IMR-90 (cell line): ENCODE data around the gene CLIC4. TPM values are rescaled to one million over a fixed set of nuclear protein-coding genes. Genes with fewer than 3 reads are reported as not detected.

Experiments
- ATAC-seq: fragments of 200-7000 bp; cut with Tn5 transposase; 2 replicates; pipeline ENCODE4 v1.9.1; 2020; ENCODE audit warnings: low read depth, mild to moderate bottlenecking, moderate library complexity
- BruUV-seq: library from RNA; stranded (reverse); fragments of 400-500 nt; replicated peaks from 2 replicates; lab custom pipeline; 2021; lab: Mats Ljungman, UMichigan
- CTCF ChIA-PET: fragments of 300-600 bp; formaldehyde crosslinking; extraction: SDS; loops from one replicate; lab custom pipeline; 2021; ENCODE audit warnings: antibody characterized with exemption; lab: Yijun Ruan, JAX
- POLR2A ChIA-PET: fragments of 300-600 bp; sonication (Branson Sonifier 250); formaldehyde crosslinking; loops from one replicate; lab custom pipeline; 2022; ENCODE audit warnings: antibody characterized with exemption; ENCODE audit not compliant: unreplicated experiment; lab: Charles Lee
- DNase-seq: peaks from one replicate; pipeline ENCODE4 v3.0.0; 2013
- H2AFZ ChIP-seq: replicated peaks from 2 replicates; pipeline ENCODE3; 2013; ENCODE audit warnings: low read length, mild to moderate bottlenecking; ENCODE audit not compliant: poor library complexity
- H2AK5ac ChIP-seq: 2 replicates; pipeline ENCODE4 v1.6.1; 2013; ENCODE audit warnings: low read depth, low read length, inconsistent platforms
- H2AK9ac ChIP-seq: replicated peaks from 2 replicates; pipeline ENCODE3; 2013; ENCODE audit warnings: mild to moderate bottlenecking, low read depth, low read length, moderate library complexity; ENCODE audit not compliant: poor library complexity
- H2BK120ac ChIP-seq: 2 replicates; pipeline ENCODE4 v1.6.1; 2013; ENCODE audit warnings: low read depth, low read length, inconsistent platforms
- H2BK15ac ChIP-seq: 3 replicates; pipeline ENCODE4 v1.6.1; 2013; ENCODE audit warnings: low read depth, low read length, inconsistent platforms
- H2BK20ac ChIP-seq: 2 replicates; pipeline ENCODE4 v1.6.1; 2013; ENCODE audit warnings: low read depth, mild to moderate bottlenecking, inconsistent platforms, low read length, moderate library complexity
- H2BK5ac ChIP-seq: 2 replicates; pipeline ENCODE4 v1.6.1; 2013; ENCODE audit warnings: mild to moderate bottlenecking, low read depth, low read length, inconsistent platforms; ENCODE audit not compliant: poor library complexity, severe bottlenecking
- H3K14ac ChIP-seq: replicated peaks from 2 replicates; pipeline ENCODE4 v1.6.1; 2013; ENCODE audit warnings: low read depth, low read length, inconsistent platforms
- H3K18ac ChIP-seq: 2 replicates; pipeline ENCODE4 v1.6.1; 2013; ENCODE audit warnings: low read depth, low read length, control low read depth
- H3K23ac ChIP-seq: 2 replicates; pipeline ENCODE4 v1.6.1; 2013; ENCODE audit warnings: low read depth, low read length, inconsistent platforms
- H3K27ac ChIP-seq: 2 replicates; pipeline ENCODE4 v1.5.1; 2013; ENCODE audit warnings: mild to moderate bottlenecking, control low read depth, low read length; ENCODE audit not compliant: insufficient read depth
- H3K27me3 ChIP-seq: 2 replicates; pipeline ENCODE4 v1.6.1; 2013; ENCODE audit warnings: low read length; ENCODE audit not compliant: control insufficient read depth, insufficient read depth
- H3K36me3 ChIP-seq: 2 replicates; pipeline ENCODE4 v1.6.1; 2013; ENCODE audit warnings: low read length, mixed read lengths; ENCODE audit not compliant: control insufficient read depth, insufficient read depth
- H3K4ac ChIP-seq: 2 replicates; pipeline ENCODE4 v1.6.1; 2013; ENCODE audit warnings: low read depth, low read length, inconsistent platforms
- H3K4me1 ChIP-seq: 2 replicates; pipeline ENCODE4 v1.6.1; 2013; ENCODE audit warnings: low read length, mixed read lengths; ENCODE audit not compliant: control insufficient read depth, insufficient read depth
- H3K4me2 ChIP-seq: 2 replicates; pipeline ENCODE4 v1.6.1; 2013; ENCODE audit warnings: low read depth, mild to moderate bottlenecking, control low read depth, low read length, moderate library complexity
- H3K4me3 ChIP-seq: 2 replicates; pipeline ENCODE4 v1.5.1; 2013; ENCODE audit warnings: low read depth, mild to moderate bottlenecking, control low read depth, low read length, moderate library complexity; ENCODE audit not compliant: insufficient read depth
- H3K56ac ChIP-seq: 2 replicates; pipeline ENCODE4 v1.6.1; 2013; ENCODE audit warnings: low read length, inconsistent platforms; ENCODE audit not compliant: insufficient read depth; ENCODE audit errors: extremely low read depth
- H3K79me1 ChIP-seq, 2 experiments: 2 replicates each; pipeline ENCODE4 v1.6.1; 2013; ENCODE audit warnings: low read length in 2 of 2, inconsistent platforms in 1 of 2, low read depth in 1 of 2
- H3K9ac ChIP-seq: 2 replicates; pipeline ENCODE4 v1.6.1; 2013; ENCODE audit warnings: low read depth, low read length, control low read depth
- H3K9me1 ChIP-seq: 2 replicates; pipeline ENCODE4 v1.6.1; 2013; ENCODE audit warnings: low read length, inconsistent platforms; ENCODE audit not compliant: insufficient read depth
- H3K9me3 ChIP-seq: 2 replicates; pipeline ENCODE4 v1.6.1; 2013; ENCODE audit warnings: low read length; ENCODE audit not compliant: control insufficient read depth, insufficient read depth
- H4K20me1 ChIP-seq: 2 replicates; pipeline ENCODE4 v1.6.1; 2013; ENCODE audit warnings: low read length, inconsistent platforms; ENCODE audit not compliant: insufficient read depth
- H4K5ac ChIP-seq: 2 replicates; pipeline ENCODE4 v1.6.1; 2013; ENCODE audit warnings: mild to moderate bottlenecking, low read depth, low read length, control low read depth
- H4K8ac ChIP-seq, 2 experiments: 2 replicates each; pipeline ENCODE4 v1.6.1; 2013; ENCODE audit warnings: low read depth in 2 of 2, low read length in 2 of 2, control low read depth in 1 of 2, inconsistent platforms in 1 of 2
- H4K91ac ChIP-seq: 2 replicates; pipeline ENCODE4 v1.6.1; 2013; ENCODE audit warnings: low read depth, low read length, inconsistent platforms; ENCODE audit not compliant: insufficient read depth
- BHLHE40 ChIP-seq: fragments of 150-350 bp; IDR thresholded peaks from 2 replicates; pipeline ENCODE4 v1.6.1; 2016; ENCODE audit warnings: mild to moderate bottlenecking, low read depth, low read length
- MAFK ChIP-seq: IDR thresholded peaks from 2 replicates; pipeline ENCODE4 v1.6.1; 2012; ENCODE audit warnings: low read depth, low read length, improper control_type of control experiment
- POLR2A ChIP-seq: IDR thresholded peaks from 2 replicates; pipeline ENCODE4 v1.6.1; 2012; ENCODE audit warnings: mild to moderate bottlenecking, low read depth, low read length
- WGBS, 2 experiments: methylation state at CpG; one replicate each; pipeline versions ENCODE4 v1.1.5 to v1.1.7; 2013; ENCODE audit warnings: missing lambda C conversion rate in 2 of 2; ENCODE audit not compliant: insufficient read length in 1 of 2; ENCODE audit errors: extremely low coverage in 2 of 2; 5-methylcytosine and 5-hydroxymethylcytosine counted together
- dilution Hi-C: fragments of 300-500 bp; cut with HindIII; formaldehyde crosslinking; loops from one replicate; pipeline ENCODE4 v1.14.3; 2018; ENCODE audit warnings: low sequenced_read_pairs; ENCODE audit not compliant: unreplicated experiment
- in situ Hi-C: fragments of 300-500 bp; cut with MboI; formaldehyde crosslinking; loops from 3 replicates; pipeline ENCODE4 v1.14.3; 2019; ENCODE audit warnings: low sequenced_read_pairs, inconsistent platforms, mixed read lengths
- intact Hi-C: fragments of 100-400 bp; cut with micrococcal nuclease; formaldehyde crosslinking; loops from 2 replicates; pipeline ENCODE4 v1.10.0; 2022
- polyA plus RNA-seq, 3 experiments: library from polyadenylated mRNA; depleted of rRNA; stranded (reverse); fragments of >200 nt; gene quantifications; 2 replicates each; pipeline ENCODE4 v1.2.3, GENCODE V29; 2012; ENCODE audit warnings: low replicate concordance in 1 of 3
- total RNA-seq: library from RNA; depleted of rRNA; stranded (reverse); fragments of >200 nt; gene quantifications from 2 replicates; pipeline ENCODE4 v1.2.3, GENCODE V29; 2012

The CLIC4 gene
- total and polyA plus RNA-seq, 2 of the 4 experiments (the other 2 are of a cell fraction) = 242 to 392 TPM

DNA sequence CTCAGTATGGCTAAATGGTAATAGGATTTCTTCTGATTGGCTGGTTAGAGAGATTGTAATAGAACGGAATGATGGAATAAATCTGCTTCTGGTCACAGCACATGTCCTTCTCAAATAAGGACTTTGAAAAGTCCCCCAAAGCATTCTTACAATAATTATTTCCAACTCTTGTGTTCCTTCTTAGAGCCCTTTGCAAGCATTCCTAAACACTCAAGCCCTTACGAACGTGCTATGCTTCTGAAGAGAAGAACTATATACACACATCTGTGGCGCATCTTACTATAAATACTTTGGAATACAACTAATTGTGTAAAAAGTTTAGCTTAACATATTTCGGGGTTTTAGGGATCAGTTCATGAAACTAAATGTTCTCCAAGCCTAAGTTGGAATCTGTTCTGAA, 25.6 kb downstream of the CLIC4 start:
- H2AK9ac ChIP-seq = no peak overlapping the region
- BruUV-seq = TSS peak; percentile 51
- H3K56ac ChIP-seq = peak overlapping the region; percentile 86
- in situ Hi-C loops (no loop called here), dilution Hi-C loops (no loop called here), intact Hi-C loops (loop anchor here (1.0 to 2.0 kb wide), 2 partner anchors 22 to 24 kb away; no protein-coding TSS in a partner anchor)
- CTCF ChIA-PET = interaction anchor here (1.0 kb wide), 1 partner anchor 59 kb away, joined by 3 read pairs; no protein-coding TSS in a partner anchor
- no peak overlapping the region for H2AFZ ChIP-seq
- H3K4me1 ChIP-seq = peaks cover 17% of the 10 kb centered on the region
- H2BK15ac ChIP-seq = peak overlapping the region; percentile 51
- H4K5ac ChIP-seq = peak overlapping the region; percentile 89; the same call in 1 of the 2 replicates
- peaks cover 5% of the 10 kb centered on the region for H3K9me1 ChIP-seq
- H4K8ac ChIP-seq = peak overlapping the region; percentile 61; a peak in 3 of 4 replicates
- H3K27ac ChIP-seq = peak overlapping the region; percentile 67
- peak; percentile 65 for DNase-seq
- peak overlapping the region; percentile 66; the same call in 1 of the 2 replicates for H2BK20ac ChIP-seq
- peak overlapping the region; percentile 82 for H3K14ac ChIP-seq
- peak overlapping the region; percentile 97 for H2BK5ac ChIP-seq
- POLR2A ChIA-PET = interaction anchor here (0.6 kb wide), 1 partner anchor 71 kb away, joined by 7 read pairs; no protein-coding TSS in a partner anchor
- peak overlapping the region; percentile 61 for H2BK120ac ChIP-seq
- peak overlapping the region; percentile 25 for H2AK5ac ChIP-seq
- H3K9ac ChIP-seq = peak overlapping the region; percentile 85; the same call in 1 of the 2 replicates
- peak overlapping the region; percentile 35; the same call in 1 of the 2 replicates for H4K91ac ChIP-seq
- peak; percentile 41 for ATAC-seq
- peak overlapping the region; percentile 13; the same call in 1 of the 2 replicates for H3K4me3 ChIP-seq
- H3K23ac ChIP-seq = peak overlapping the region; percentile 42; the same call in 1 of the 2 replicates
- H3K36me3 ChIP-seq = peaks cover 4% of the 10 kb centered on the region
- peaks cover 0 to 31% of the 10 kb centered on the region in 2 experiments; a peak in 2 of 4 replicates for H3K79me1 ChIP-seq
- no CpG with 5 or more reads among the region's 5 CpGs for WGBS, 2 experiments
- H3K9me3 ChIP-seq = no peaks in the 10 kb centered on the region
- peaks cover 45% of the 10 kb centered on the region for H4K20me1 ChIP-seq
- no peak for TF ChIP-seq MAFK
- TF ChIP-seq BHLHE40 = peak; percentile 35; the same call in 1 of the 2 replicates
- TF ChIP-seq POLR2A = 0 out of 2 replicates have a peak, but pooled peaks have one; percentile 20
- H3K4ac ChIP-seq = peak overlapping the region; percentile 71; the same call in 1 of the 2 replicates
- H3K27me3 ChIP-seq = no peaks in the 10 kb centered on the region
- peak overlapping the region; percentile 90 for H3K4me2 ChIP-seq
- peak overlapping the region; percentile 99 for H3K18ac ChIP-seq
